NCI-H748 treated with DMSO at 0.1 percent for 48 hours (cell line): ENCODE measurements around the gene FSTL5.
"Not testable (repeated sequence)": the region's sequence is repeated elsewhere in the genome, so short reads cannot be mapped to it uniquely, and the experiment has no call there.

ENCODE experiments used
- DNase-seq: peaks from one replicate; lab custom pipeline; 2025; lab: John Stamatoyannopoulos, UW

The FSTL5 gene

DNA sequence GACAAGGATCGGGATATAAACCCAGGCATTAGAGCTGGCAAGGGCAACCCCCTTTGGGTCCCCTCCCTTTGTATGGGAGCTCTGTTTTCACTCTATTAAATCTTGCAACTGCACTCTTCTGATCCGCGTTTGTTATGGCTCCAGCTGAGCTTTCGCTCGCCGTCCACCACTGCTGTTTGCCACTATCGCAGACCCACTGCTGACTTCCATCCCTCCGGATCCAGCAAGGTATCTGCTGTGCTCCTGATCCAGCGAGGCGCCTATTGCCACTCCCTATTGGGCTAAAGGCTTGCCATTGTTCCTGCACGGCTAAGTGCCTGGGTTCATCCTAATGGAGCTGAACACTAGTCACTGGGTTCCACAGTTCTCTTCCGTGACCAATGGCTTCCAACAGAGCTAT, 59.9 kb downstream of the FSTL5 start:
- not testable (repeated sequence) for DNase-seq

- DNase-seq = no peak
Measured at GRCh38 chr4:162102713-162103112, 61.1 kb downstream of the FSTL5 start.

DNA sequence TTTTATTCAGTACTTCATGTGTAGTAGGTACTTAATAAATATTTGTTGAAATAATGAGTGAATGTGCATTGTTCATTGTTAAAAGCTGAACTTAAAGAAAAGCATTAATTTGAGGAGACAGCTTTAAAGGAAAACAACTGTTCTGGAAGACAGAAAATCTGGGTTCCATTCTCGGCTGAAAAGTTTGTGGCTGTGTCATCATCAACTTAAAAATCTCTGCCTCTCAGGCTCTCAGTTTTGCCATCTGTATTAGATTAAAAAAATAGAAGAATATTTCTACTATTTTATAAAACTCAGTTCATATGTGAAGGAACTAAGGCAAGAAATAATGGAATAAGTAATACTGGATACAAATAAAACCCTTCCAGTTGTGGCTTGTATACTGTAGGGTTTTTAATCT, 62.5 kb downstream of the FSTL5 start:
- DNase-seq = no peak

DNA sequence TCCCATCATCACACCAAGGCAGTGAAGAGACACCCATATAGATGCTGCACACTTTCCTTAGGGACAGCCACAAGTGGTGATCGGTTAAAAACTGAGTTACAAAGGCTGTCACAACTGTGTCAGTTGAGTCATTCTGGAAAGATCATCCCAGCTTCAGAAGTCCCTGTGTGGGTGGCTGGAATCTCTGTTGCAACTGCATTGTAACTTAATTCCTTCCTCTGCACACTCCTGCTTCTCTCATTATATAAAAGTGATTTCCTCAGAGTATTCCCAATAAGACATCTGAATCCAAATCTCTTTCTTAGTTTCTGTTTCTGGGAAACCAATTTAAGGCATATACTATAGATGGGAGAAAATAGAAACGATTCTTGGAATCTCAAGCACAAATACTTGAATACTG, 88.1 kb downstream of the FSTL5 start:
- no peak for DNase-seq

DNA sequence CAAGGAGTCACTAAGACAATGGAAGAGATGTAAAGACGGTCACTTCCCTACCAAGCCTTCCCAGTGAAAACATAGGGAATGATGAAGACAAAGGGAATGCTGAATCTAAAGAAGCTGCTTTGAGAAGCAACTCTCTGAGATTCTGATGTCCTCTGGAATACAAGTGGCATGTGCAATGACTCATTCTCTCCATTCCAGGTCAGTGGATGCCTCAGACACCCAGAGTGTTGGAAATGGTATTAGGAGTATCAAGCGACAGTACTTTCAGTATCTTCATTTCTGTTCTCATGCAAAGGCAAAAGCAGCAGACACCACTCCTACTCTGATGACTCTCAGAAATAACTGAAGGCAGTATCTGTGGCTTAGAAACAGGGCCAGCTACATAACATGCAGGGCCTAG, 102.6 kb downstream of the FSTL5 start:
- no peak for DNase-seq

DNA sequence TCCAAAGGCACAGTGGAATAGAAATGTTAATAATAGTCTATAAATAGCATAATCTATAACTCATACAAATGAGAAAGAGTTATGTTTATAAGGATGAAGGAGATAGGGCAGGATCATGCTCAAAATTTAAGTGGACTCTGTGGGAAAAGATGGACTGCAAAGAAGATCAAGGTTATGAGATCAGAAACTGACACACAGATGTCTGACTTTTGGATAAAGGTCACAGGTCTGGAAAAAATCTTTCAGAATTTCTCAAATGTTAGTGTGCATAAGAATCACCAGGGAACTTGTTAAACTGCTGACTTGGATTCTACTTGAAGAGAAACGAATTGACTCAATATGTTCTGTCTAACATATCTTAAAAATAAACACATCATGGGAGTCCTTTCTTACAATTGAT, 104.1 kb downstream of the FSTL5 start:
- DNase-seq = no peak

DNA sequence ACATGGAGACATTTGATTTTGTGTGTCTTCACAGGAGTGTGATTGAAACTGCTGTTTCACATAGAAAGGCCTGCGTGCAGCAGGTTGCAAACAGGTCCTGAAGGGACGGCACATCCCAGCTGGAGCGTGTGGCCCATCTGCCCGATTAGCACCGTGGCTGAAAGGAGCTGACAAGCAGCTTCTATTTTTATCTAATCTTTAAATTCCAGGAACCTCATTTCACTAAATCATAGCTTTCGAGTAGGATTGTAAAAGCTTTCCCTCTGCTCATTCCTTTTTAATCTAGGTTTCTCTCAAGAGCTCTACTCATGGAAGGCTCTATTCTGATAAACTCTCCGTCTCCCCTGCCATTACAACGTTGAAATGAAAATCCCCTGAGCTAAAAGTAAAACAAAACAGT, 106.8 kb downstream of the FSTL5 start:
- DNase-seq = no peak

GRCh38 chr4:162046135-162046534, 117.7 kb downstream of the FSTL5 start:
- DNase-seq = no peak

DNA sequence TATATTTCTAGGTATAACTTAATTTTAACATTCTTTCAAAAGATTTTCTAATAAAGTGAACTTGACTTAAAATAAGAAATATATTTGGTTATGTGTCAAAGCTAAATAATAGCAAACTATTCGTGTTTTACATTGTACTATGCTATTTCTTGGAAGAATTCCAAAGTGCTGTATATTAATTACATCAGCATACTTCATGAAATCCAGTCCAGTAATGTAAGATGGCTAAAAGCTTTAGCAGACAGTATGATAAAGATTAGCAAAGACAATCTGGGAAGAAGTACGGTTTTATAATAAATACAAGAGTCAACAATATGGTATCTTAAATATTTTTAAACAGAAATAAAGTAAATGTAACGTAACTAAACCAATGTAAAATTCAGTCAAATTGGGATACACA, 125.7 kb downstream of the FSTL5 start:
- DNase-seq = no peak

DNA sequence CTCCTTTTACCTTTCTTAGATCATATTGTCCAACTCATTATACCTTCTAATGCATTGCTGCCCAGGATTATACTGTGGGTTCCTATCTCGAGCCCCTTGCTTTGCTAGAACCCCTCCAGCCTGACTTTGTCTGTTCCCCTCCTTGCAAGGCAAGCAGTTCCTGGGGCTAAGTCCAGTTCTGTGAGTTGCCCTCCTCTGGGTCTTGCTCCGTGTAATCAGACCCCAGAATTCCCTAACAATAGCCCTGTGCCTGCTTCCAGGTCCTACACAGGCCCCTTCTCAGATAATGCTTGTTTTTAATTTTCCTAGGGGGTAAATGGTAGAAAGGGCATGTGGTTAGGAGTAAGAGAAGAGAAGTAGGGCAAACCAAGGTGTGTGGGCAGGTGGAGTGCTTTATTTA, 145.9 kb downstream of the FSTL5 start:
- DNase-seq = no peak

DNA sequence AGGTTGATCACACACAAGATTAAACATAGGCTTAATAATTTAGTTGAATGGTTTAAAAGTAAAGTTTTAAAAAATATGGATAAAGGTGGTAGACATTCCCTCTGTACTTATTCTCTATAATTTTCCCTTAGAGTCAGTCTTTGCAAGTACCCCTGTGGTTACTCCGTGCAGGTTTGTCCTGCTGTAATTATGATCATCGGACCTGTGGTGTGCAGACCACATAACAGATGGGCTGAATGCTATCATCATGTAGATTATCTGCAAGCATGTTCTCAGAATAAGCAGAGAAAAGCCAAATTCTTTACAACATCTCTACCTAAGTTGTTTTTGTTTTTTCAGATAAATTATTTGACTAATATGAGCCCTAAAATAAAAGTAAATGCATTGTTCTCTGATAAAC, 146.8 kb downstream of the FSTL5 start:
- DNase-seq = no peak

- no peak for DNase-seq
Measured at GRCh38 chr4:162016219-162016618, 147.6 kb downstream of the FSTL5 start.

DNA sequence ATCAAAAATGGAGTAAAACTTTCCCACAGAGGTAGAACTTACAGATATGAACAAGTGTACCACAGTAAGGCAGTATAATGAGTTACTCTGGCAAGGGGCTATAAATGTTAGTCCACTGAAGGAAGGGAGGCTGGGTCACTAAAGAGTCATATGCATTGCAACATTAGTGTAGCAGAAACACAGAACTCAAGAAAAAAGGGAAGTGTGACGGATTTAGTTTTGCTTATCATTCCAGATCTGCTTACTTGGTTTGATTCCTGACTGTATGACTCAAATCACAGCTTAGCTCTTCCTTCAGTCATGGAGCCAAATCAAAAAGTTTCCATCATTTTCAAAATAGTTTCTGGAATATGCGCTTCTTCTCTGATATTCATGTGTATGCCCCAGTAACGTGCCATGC, 148.7 kb downstream of the FSTL5 start:
- no peak for DNase-seq

DNA sequence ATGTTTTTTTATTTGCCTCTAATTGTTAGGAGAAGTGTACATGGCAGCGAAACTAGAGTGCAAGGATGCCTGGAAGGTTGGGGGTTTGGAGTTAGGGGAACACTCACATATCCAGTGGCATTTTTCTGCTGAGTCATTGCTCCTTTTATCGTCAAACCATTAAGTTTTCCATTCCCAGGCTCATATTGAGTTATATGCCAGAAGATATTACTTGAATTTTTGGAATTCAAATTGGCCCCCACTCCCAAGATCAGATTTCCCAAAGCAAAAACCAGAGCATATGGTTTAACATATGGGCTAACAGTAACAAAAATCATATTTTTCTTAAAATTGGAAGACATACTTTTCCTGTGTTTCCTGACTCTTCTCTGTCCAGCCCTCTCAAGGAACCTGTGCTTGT, 152.7 kb downstream of the FSTL5 start:
- DNase-seq = no peak

GRCh38 chr4:162010362-162010761, 153.4 kb downstream of the FSTL5 start:
- DNase-seq = no peak

- no peak for DNase-seq
Measured at GRCh38 chr4:161992317-161992716, 171.5 kb downstream of the FSTL5 start.

DNA sequence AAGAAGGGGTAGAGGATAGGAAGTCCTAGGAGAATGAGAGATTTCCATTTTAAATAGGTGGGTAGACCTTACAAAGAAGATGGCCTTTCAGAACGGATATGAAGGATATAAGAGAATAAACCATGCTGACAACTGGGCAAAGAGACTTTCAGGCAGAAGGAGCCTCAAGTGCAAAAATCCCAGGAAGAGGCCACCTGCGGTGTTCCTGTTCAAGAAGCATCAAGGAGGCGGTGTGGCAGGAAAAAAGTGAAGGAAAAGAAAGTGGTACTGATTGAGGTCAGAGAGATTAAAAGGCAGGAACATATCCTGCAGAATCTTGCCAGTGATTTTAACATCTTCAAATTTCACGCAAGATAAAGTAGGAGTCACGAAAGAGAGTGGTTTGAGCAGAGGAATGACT, 172.0 kb downstream of the FSTL5 start:
- no peak for DNase-seq

DNA sequence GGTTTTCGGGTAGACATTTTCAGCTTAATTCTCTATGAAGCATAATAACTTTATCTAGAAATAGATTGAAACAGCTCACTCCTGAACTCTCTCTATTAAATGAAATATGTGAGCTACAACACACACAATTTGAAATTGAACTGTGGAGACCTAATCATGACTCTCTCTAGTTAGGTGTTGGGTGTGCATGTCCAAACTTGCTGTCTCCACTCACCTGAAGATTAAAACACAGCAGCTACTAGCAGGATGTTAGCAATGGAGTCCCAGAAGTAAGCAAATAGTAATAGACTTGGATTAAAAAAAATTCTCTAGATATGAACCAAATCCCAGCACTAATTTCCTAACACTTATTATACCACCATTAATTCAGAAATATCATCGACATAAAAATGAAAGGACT, 173.1 kb downstream of the FSTL5 start:
- no peak for DNase-seq

GRCh38 chr4:161988946-161989345, 174.9 kb downstream of the FSTL5 start:
- DNase-seq = no peak

DNA sequence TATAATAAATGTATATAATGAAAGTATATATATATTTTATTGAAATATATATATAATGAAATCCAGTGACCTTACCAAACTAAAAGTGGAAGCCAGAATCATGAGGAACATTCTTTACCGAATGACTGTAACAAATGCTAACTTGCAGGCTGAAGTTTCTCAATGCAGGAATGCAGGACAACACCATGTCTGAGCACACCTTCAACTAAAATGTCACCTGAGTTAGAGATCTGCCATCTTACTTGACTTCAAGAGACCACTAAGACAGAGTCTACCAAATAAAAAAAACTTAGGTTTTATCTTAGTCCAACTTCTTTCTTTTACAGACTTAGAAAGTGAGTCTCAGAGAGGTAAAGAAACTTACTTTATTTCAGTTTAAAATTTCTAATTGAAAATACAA, 176.2 kb downstream of the FSTL5 start:
- no peak for DNase-seq

GRCh38 chr4:161952382-161952781, 211.4 kb downstream of the FSTL5 start:
- no peak for DNase-seq

DNA sequence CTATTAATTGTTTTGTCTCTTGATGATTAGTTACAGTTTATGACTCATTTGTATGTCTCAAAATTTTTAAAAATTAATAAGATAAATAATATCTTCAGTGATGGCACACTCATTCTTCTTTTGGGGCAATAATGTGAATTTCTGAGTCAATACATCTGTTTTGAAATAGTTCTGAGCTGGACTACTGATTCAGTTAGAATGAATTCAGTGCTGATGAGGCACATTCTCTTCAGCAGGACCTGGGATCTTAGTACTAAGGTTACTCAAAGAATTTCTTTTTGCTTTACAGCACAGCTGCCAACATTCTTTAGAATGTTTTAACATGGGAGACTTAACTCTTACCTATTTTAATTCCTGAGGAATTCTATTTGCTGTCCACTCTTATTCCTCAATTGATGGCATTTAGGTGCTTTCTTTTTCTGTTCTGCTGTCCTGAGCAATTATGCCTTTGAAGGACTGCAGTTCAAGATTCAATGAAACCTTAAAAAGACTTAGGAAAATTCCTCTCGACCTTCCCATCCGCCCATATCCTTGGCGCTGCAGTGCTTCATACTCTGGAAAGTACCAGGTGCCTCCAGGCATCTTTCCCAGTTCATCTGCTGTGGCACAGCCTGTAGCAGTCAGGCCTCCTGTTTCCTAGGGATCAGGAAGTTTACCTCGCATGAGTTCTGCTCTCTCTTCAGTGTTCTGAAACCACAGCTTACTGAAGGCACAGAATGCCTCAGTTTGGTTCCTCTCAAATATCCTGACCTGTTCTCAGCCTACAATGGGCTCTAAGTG, 213.7 kb downstream of the FSTL5 start:
- DNase-seq = no peak

DNA sequence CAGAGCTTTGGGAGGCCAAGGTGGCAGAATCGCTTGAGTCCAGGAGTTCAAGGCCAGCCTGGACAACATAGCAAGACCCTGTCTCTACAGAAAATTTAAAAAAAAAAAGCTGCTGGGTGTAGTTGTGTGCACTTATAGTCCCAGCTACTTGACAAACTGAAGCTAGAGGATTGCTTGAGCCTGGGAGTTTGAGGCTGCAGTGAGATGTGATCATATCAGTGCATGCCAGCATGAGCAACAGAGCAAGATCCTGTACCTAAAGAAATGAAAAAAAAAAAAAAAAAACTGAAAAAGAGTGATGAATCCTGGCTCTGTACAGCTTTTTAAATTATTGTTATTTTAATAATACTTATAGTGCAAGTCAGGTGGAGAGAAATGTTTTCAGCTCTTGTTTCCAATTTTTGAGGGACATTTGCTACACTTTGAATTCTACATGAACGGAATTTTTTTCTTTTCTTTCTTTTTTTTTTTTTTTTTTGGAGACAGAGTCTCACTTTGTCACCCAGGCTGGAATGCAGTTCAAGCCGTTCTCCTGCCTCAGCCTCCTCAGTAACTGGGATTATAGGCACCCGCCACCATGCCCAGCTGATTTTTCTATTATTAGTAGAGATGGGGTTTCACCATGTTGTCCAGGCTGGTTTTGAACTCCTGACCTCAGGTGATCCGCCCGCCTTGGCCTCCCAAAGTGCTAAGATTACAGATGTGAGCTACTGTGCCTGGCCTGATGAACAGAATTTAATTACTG, 215.6 kb downstream of the FSTL5 start:
- DNase-seq = no peak

DNA sequence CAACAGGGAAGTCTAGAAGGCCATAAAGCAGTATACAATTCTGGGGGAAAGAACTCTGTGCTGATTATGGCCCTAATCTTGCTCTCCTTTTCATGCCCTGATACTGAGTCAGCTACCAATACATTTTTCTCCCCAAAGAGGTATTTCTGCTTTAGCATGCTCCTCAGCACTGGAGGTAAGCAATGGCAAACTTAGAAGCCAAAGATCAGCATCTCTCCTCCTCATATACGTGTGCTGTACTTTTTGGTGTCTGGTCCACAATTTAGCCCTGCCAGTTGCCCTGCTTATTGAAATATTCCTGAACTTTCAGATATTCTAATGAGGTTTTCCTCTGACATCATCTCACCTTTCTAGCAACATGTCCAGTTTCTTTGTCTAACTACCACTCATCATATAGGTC, 226.2 kb downstream of the FSTL5 start:
- DNase-seq = no peak
